ENCODE data around the gene LTBP4.

Gene LTBP4

GRCh38 chr19:40671404-40671803 lies 70.2 kb downstream of the LTBP4 start:
- no peak for DNase-seq

- DNase-seq, result no peak
Observed at GRCh38 chr19:40672038-40672437, 70.9 kb downstream of the LTBP4 start.

- no peak for DNase-seq
Observed at GRCh38 chr19:40672573-40673299, 71.6 kb downstream of the LTBP4 start.

- no peak for DNase-seq
Observed at GRCh38 chr19:40673397-40673796, 72.2 kb downstream of the LTBP4 start.

- DNase-seq, result no peak
Observed at GRCh38 chr19:40674291-40674690, 73.1 kb downstream of the LTBP4 start.

- no peak for DNase-seq
Observed at GRCh38 chr19:40677156-40677555, 76.0 kb downstream of the LTBP4 start.

Measured in NCI-H1092 treated with DMSO at 0.1 percent for 48 hours (cell line).